AG04449 (cell line): Measurements from ENCODE around the gene RGMA.

Experiments used
- CTCF ChIA-PET: fragments of 350-600 bp; formaldehyde crosslinking; extraction: SDS; loops from one replicate; lab custom pipeline; 2021; ENCODE audit warnings: antibody characterized with exemption; lab: Yijun Ruan, JAX
- POLR2A ChIA-PET: fragments of 400-600, 350-600 bp; formaldehyde crosslinking; extraction: SDS; loops from one replicate; lab custom pipeline; 2020; ENCODE audit warnings: antibody characterized with exemption, inconsistent platforms; lab: Yijun Ruan, JAX
- DNase-seq: peaks from one replicate; pipeline ENCODE4 v3.0.0-alpha.2; 2010; ENCODE audit warnings: low read depth, low spot score
- H3K4me3 ChIP-seq: 2 replicates; pipeline ENCODE4 v1.5.1; 2011; ENCODE audit warnings: low read depth, mild to moderate bottlenecking, control low read depth, low read length
- TF ChIP-seq, protein P1 (sequence below): IDR thresholded peaks from one replicate; pipeline ENCODE4 v1.5.1; 2011; ENCODE audit warnings: mild to moderate bottlenecking, moderate library complexity, low read length, control low read depth, inconsistent platforms; ENCODE audit not compliant: insufficient read depth; ENCODE audit errors: missing control alignments

RGMA gene

DNA sequence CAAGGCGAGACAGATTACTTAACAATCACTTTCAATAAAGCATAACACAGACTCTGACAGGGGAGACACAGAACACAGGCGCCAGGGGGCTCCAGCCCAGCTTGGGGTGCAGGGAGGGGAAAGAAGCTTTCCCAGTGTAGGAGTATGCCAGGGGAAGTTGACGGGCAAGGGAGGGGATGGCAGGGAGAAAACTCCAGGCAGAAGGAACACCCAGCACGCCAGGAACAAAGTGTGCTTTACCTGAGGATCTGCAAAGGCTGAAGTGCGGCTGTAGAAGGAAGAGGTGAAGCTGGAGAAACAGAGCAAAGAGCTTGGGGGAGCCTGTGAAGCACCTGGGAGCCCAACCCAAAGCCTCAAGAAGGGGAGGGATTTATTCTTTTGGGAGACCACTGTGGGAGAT, 12.1 kb downstream of the RGMA start:
- POLR2A ChIA-PET = no interaction called here
- TF ChIP-seq, protein P1, sequence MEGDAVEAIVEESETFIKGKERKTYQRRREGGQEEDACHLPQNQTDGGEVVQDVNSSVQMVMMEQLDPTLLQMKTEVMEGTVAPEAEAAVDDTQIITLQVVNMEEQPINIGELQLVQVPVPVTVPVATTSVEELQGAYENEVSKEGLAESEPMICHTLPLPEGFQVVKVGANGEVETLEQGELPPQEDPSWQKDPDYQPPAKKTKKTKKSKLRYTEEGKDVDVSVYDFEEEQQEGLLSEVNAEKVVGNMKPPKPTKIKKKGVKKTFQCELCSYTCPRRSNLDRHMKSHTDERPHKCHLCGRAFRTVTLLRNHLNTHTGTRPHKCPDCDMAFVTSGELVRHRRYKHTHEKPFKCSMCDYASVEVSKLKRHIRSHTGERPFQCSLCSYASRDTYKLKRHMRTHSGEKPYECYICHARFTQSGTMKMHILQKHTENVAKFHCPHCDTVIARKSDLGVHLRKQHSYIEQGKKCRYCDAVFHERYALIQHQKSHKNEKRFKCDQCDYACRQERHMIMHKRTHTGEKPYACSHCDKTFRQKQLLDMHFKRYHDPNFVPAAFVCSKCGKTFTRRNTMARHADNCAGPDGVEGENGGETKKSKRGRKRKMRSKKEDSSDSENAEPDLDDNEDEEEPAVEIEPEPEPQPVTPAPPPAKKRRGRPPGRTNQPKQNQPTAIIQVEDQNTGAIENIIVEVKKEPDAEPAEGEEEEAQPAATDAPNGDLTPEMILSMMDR = no peak

DNA sequence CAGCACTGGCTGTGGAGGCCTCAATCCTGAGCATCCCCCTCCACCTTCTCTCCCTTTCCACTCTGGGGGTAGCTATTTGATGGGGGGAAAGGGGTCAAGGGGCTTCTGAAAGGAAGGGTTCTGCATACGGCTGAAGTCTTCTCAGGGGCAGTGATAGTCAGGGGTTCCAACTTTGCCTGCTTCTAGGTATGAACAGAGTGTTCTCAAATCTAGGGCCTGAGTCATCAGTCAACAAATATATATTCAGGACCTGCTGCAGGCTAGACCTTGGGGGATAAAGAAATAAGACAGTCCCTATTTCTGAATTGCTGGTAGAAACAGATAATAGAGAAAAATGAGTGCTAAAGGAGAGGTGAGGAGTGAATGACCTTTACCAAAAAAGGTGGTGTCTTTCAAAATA, 12.8 kb downstream of the RGMA start:
- ChIA-PET POLR2A (no interaction called here), CTCF (interaction anchor here (1.2 to 1.6 kb wide), 3 partner anchors 12 to 1044 kb away, joined by 4 to 10 read pairs (median 4); no protein-coding TSS in a partner anchor)
- no peak for DNase-seq
- no peak overlapping the region for H3K4me3 ChIP-seq
- TF ChIP-seq, protein P1 = no peak

More for the DNA sequence above, 12.1 kb downstream of the RGMA start:
- CTCF ChIA-PET = interaction anchor here (1.2 to 3.6 kb wide), 3 partner anchors 11 to 1043 kb away, joined by 4 to 24 read pairs (median 4); partner anchors contain the start of gene RGMA
- no peak for DNase-seq
- H3K4me3 ChIP-seq = no peak overlapping the region

DNA sequence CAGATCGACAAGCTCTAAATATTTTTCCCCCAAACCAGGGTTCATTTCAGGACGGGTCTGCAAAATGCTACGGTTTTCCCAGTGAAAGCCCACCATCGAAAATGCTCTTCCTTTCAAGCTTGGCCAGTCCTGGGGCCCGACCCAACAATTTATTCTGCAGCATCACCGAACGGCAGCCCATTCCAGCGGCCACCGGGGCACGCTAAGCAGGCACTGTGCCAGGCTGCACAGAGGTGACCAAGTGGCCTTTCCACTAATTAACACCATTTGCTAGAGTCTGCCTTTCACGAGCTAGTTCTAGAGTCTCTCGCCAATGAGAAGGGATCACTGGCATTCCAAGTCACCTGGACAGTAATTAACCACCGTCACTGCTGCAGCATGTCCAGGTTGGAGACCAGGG, 14.4 kb downstream of the RGMA start:
- TF ChIP-seq, protein P1 = no peak
- POLR2A ChIA-PET = no interaction called here
- CTCF ChIA-PET = interaction anchor here (1.2 kb wide), 2 partner anchors 13 to 922 kb away, joined by 4 to 8 read pairs; no protein-coding TSS in a partner anchor
- H3K4me3 ChIP-seq = no peak overlapping the region
- no peak for DNase-seq

DNA sequence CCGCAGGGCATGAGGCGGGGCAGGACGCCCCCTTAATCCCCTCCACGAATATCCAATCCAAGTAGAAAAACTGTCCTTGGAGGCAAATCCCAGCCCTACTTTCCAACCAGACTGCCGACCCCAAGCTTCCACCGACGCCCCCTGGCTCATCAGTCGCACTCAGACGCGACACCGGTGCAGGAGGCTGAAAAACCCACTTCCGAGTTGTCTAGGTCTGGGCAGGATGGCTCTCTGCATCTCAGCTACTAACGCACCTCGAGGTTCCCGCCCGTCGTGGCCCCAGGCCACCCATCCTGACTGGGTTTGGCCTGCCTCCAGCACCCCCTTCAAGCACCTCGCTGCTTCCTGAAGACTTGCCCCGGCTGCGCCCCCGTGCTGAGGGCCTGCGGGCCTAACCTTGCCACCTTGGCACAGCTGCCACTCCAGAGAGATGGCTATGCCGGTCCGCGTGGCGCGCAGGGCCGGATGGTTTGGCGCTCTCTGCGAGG, 15.5 kb downstream of the RGMA start:
- TF ChIP-seq, protein P1 = no peak
- ChIA-PET POLR2A (no interaction called here), CTCF (interaction anchor here (1.2 to 5.0 kb wide), 4 partner anchors 14 to 1046 kb away, joined by 4 to 31 read pairs (median 11); partner anchors contain the start of gene RGMA)
- no peak for DNase-seq
- H3K4me3 ChIP-seq = peak overlapping the region; percentile 72

DNA sequence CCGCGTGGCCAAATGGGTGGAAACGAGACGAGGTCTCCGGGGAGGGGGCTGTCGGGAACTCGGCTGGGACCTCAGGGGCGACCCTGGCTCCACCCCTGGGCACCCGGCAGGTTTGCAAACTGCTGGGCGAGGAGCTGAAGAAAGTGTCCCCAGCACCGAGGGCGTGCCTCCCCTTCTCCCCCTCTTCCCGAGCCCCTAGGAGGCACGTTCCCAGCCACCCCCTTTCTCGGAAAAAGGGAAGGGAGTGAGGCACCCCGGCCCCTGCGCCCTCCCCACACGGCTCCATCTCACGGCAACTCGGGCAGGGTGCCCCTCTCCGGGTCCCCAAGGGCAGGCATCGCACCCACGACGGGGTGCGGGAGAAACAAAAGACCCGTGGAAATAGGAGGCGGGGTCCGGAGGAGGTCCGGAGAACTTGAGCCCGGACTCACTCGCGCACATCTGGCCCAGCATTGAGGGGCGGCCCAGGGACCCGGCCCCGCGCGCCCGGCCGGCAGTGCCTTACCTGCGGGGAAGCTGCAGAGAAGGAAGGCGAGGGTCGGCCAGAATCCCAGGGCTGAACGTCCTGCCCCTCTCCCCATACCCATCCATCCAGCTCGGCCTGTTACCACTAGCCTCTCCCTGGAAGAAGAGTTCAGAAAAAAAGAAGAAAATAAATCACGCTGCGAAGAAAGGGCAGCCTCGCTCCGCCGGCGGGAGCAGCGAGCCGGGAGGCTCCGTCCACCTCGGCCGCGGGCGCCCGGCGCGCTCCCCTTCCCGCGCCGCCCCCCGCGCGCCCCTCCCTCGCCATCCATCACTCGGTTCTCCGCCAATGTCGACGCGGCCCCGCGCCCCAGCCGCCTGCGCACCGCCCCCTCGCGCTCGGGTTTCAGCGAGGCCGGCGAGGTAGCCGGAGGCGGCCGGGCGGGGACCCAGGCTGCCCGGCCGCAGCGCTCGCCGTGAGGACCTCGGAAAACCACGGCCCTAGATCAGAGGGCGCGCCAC, 16.3 kb downstream of the RGMA start:
- ChIA-PET CTCF (interaction anchor here (0.6 to 5.0 kb wide), 6 partner anchors 12 to 1047 kb away, joined by 3 to 31 read pairs (median 6); partner anchors contain the start of gene RGMA), POLR2A (interaction anchor here (0.6 to 0.9 kb wide), 2 partner anchors 647 to 757 kb away, joined by 3 to 7 read pairs; no protein-coding TSS in a partner anchor)
- peak overlapping the region; percentile 72 for H3K4me3 ChIP-seq
- DNase-seq = no peak
- TF ChIP-seq, protein P1 = no peak
